BE2C (cell line): ENCODE data around the gene MRAS.

Experiments used
- DNase-seq: peaks from one replicate; pipeline ENCODE4 v3.0.0-alpha.2; 2020
- H3K27me3 ChIP-seq: fragments of 250-450 bp; sonication (Bioruptor Pico); 2 replicates; pipeline ENCODE4 v1.5.1; 2020; ENCODE audit warnings: mild to moderate bottlenecking
- H3K36me3 ChIP-seq: fragments of 250-450 bp; sonication (Bioruptor Pico); 2 replicates; pipeline ENCODE4 v1.5.1; 2020; ENCODE audit warnings: mild to moderate bottlenecking
- H3K4me1 ChIP-seq: fragments of 250-450 bp; sonication (Bioruptor Pico); 2 replicates; pipeline ENCODE4 v1.5.1; 2020
- H3K4me3 ChIP-seq: 2 replicates; pipeline ENCODE4 v1.5.1; 2011; ENCODE audit warnings: low read depth, low read length
- H3K9me3 ChIP-seq: fragments of 250-450 bp; sonication (Bioruptor Pico); 2 replicates; pipeline ENCODE4 v1.5.1; 2020
- TF ChIP-seq, protein P1 (sequence below): IDR thresholded peaks from 2 replicates; pipeline ENCODE4 v1.5.1; 2012; ENCODE audit warnings: mild to moderate bottlenecking, low read depth, low read length

The MRAS gene

DNA sequence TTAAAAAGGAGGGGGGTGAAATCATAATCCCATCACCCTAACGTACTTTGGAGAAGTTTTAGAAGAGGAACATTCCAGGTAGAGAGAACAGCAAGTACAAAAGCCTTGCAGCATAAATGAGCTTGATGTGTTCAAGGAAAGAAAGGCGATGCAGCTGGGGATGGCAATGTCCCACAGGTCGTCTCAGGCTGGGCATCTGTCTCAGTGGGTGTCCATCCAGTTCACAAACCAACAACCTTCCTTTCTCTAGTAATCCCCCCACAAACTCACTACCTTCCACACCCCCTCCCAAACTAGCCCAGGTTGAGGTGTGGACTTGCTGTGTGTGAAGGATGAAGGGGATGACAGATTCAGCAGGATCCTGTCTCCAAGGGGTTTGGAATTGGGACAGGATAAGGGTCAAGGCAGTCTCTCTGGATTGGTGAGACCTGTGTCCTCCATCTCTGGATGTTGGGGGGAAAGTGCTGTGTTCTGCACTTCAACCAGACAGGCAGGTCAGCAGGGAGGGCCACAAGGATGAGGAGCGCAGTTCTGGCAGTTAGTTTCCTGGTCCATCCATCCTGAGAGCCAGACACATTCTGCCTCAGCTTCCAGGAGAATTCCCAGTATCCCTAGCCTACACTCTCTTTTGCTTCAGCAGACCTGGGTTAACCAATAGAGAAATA, 84.3 kb downstream of the MRAS start:
- H3K27me3 ChIP-seq = peaks cover 4% of the 10 kb centered on the region; the same call in 1 of the 2 replicates
- H3K4me1 ChIP-seq = no peaks in the 10 kb centered on the region
- TF ChIP-seq, protein P1, sequence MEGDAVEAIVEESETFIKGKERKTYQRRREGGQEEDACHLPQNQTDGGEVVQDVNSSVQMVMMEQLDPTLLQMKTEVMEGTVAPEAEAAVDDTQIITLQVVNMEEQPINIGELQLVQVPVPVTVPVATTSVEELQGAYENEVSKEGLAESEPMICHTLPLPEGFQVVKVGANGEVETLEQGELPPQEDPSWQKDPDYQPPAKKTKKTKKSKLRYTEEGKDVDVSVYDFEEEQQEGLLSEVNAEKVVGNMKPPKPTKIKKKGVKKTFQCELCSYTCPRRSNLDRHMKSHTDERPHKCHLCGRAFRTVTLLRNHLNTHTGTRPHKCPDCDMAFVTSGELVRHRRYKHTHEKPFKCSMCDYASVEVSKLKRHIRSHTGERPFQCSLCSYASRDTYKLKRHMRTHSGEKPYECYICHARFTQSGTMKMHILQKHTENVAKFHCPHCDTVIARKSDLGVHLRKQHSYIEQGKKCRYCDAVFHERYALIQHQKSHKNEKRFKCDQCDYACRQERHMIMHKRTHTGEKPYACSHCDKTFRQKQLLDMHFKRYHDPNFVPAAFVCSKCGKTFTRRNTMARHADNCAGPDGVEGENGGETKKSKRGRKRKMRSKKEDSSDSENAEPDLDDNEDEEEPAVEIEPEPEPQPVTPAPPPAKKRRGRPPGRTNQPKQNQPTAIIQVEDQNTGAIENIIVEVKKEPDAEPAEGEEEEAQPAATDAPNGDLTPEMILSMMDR = no peak
- H3K9me3 ChIP-seq = peaks cover 4% of the 10 kb centered on the region; the same call in 1 of the 2 replicates
- DNase-seq = no peak
- H3K4me3 ChIP-seq = no peak overlapping the region
- no peaks in the 10 kb centered on the region for H3K36me3 ChIP-seq

DNA sequence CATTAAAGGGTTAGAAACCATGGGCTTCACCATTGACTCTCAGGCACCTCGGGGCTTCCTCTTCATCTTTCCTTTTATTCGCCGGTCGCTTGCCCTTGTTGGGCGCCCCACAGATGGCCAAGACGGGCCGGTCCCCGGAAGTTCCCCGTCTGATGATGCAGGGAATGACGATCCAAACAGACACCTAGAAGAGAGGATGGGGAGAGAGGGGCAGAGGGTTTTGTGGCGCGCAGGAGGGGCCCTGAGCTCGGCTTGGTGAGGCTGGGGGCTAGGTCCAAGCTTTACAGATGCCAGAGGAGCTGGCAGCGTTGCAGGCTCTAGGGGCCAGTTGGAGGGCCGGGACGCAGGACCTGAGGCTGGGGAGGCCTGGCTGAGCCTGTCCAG, 85.5 kb downstream of the MRAS start:
- no peak for DNase-seq
- Histone ChIP-seq H3K4me3 (no peak overlapping the region), H3K4me1 (no peaks in the 10 kb centered on the region), H3K27me3 (peaks cover 4% of the 10 kb centered on the region; the same call in 1 of the 2 replicates), H3K36me3 (no peaks in the 10 kb centered on the region), H3K9me3 (peaks cover 4% of the 10 kb centered on the region; the same call in 1 of the 2 replicates)
- TF ChIP-seq, protein P1 = no peak

DNA sequence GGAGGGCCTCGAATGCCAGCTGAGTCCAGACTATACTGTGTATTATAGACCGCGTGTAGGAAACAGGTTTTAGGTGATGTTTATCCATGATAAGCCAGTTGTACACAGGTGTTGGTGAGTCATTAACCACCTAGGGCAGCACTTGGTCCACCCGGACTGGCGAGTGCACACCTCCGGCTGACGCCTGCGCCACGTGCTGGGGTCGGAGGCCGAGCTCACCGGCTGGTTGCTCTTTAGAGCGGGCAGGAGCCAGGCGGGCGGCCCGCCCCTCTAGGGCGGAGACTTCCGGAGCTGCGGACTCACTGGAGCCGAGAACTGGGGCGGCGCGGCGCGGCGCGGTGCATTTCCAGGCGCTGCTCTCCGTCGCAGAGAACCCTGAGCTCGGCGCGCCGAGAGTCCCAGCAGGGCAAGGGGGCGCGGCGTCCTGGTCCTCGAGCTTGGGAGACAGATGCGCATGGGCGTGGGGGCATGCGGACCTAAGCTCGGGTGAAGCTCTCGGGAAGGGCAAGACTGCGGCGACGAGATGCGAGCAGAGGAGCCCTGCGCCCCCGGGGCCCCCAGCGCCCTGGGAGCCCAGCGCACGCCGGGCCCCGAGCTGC, 86.0 kb downstream of the MRAS start, which contains the start of gene ESYT3:
Gene ESYT3, plus strand, starts transcription at position 341 of the 599 bp plus-strand sequence. Its CDS starts 183 bp downstream, at position 524.
- DNase-seq = peak; percentile 73
- peaks cover 4% of the 10 kb centered on the region; the same call in 1 of the 2 replicates for H3K9me3 ChIP-seq
- TF ChIP-seq, protein P1 = no peak
- H3K4me3 ChIP-seq = peak within 1 kb of the TSS; percentile 43
- peaks cover 4% of the 10 kb centered on the region; the same call in 1 of the 2 replicates for H3K27me3 ChIP-seq
- no peaks in the 10 kb centered on the region for H3K4me1 ChIP-seq
- H3K36me3 ChIP-seq = no peaks in the 10 kb centered on the region

DNA sequence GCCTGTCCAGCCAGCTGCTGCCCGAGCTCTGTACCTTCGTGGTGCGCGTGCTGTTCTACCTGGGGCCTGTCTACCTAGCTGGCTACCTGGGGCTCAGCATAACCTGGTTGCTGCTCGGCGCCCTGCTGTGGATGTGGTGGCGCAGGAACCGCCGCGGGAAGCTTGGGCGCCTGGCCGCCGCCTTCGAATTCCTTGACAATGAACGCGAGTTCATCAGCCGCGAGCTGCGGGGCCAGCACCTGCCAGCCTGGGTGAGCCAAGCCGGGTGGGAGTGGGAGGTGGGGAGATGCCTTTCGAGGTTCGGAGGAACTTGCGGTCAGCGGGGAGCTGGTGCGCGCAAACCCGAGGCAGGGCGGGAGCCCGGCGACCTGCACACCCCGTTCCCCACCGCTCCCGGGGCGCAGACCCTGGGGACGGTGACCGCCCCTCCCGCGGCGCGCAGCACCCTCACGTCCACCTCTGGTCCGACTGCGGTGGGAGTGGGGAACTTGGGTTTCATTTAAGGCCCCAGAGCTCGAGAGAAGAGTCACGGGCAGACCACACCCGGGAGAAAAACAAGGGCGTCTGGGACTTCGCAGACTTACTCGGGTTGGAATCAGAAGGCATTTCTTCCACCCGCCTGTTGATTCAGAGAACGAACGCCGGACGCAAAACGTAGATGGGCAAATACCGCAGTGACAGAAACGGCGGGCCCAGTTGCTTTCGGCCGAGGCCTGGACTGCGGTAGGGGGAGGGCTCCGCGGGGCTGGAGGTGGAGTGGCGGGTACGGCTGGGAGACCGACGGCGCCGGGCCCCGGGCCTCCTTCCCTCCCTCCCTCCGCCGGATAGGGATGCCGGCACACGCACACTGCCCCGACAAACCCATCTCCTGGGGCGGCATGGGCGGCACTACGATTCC, 86.7 kb downstream of the MRAS start:
- Histone ChIP-seq H3K4me3 (peak overlapping the region; percentile 43), H3K4me1 (no peaks in the 10 kb centered on the region), H3K9me3 (peaks cover 4% of the 10 kb centered on the region; the same call in 1 of the 2 replicates), H3K36me3 (no peaks in the 10 kb centered on the region), H3K27me3 (peaks cover 4% of the 10 kb centered on the region; the same call in 1 of the 2 replicates)
- TF ChIP-seq, protein P1 = no peak
- no peak for DNase-seq

DNA sequence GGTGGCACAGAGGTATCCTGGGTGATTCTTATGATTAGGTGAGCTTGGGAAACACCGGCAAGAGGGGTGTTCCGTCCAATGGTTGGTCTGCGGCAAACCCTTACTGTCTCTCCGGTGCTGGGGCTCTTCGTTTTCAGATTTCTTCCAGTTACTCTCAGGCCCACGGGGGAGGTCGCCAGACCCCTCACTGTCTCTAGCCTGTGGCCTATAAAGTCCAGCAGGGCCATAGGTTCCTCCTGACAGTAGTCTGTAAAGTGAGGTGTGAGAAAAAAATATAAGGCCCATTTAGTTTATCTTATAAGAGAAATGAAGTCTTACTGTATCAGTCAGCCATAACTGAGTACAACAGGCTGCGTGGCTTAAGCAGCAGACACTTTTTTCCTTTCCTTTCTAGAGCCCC, 87.5 kb downstream of the MRAS start:
- Histone ChIP-seq H3K9me3 (peaks cover 4% of the 10 kb centered on the region; the same call in 1 of the 2 replicates), H3K36me3 (no peaks in the 10 kb centered on the region), H3K27me3 (peaks cover 4% of the 10 kb centered on the region; the same call in 1 of the 2 replicates), H3K4me1 (no peaks in the 10 kb centered on the region), H3K4me3 (no peak overlapping the region)
- DNase-seq = no peak
- TF ChIP-seq, protein P1 = no peak
